OCI-M2 (cell line): ENCODE data around the gene SMIM7.

Source experiments
- DNase-seq: peaks from one replicate; lab custom pipeline; 2025; ENCODE audit not compliant: unreplicated experiment; lab: John Stamatoyannopoulos, UW

SMIM7 gene

DNA sequence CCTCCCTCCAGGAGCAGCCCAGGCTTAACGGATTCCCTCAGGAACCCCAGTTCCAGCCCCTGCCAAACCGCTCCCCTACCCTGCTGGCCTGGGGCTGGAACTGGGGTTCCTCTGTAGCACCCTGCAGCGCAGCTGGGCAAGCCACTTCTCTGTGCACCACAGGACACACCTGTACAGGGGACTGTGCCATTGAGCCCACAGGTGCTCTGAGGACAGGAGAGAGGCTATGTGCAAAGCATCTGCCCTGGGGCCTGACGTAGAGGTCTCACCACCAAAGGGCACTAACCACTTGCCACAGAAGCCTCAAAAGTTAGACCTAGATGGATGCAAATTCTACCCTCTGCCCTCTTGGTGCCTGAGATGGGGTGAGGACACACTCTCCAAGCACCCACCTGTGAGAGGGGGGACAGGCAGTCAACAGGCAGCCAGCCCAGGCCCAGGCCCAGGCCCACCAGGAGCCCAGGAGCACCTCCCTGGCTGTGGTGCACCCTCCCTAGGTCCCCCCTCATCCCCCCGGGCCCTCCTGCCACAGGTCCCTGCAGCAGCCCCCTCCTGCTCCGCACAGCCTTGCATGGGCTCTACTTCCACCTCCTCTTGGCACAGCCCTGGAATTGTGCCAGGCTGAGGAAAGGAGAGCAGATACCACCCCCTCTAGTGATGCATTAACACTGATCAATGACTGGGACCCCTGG is 60.1 kb downstream of the SMIM7 start:
- DNase-seq, result no peak

GRCh38 chr19:16598848-16599247 is 61.1 kb downstream of the SMIM7 start:
- DNase-seq, result no peak

GRCh38 chr19:16596399-16596798 is 63.5 kb downstream of the SMIM7 start:
- DNase-seq, result no peak
